Stimulated activated CD4-positive, alpha-beta T cell treated with anti-CD3 and anti-CD28 coated beads, Interleukin-4, amount 100 ng/mL, for 4 hours (primary cell): Measurements from ENCODE around the gene CDKN2D.

Experiments
- DNase-seq, 2 experiments: peaks; one replicate each; pipeline ENCODE4 v3.0.0-alpha.2; 2020

Gene CDKN2D

DNA sequence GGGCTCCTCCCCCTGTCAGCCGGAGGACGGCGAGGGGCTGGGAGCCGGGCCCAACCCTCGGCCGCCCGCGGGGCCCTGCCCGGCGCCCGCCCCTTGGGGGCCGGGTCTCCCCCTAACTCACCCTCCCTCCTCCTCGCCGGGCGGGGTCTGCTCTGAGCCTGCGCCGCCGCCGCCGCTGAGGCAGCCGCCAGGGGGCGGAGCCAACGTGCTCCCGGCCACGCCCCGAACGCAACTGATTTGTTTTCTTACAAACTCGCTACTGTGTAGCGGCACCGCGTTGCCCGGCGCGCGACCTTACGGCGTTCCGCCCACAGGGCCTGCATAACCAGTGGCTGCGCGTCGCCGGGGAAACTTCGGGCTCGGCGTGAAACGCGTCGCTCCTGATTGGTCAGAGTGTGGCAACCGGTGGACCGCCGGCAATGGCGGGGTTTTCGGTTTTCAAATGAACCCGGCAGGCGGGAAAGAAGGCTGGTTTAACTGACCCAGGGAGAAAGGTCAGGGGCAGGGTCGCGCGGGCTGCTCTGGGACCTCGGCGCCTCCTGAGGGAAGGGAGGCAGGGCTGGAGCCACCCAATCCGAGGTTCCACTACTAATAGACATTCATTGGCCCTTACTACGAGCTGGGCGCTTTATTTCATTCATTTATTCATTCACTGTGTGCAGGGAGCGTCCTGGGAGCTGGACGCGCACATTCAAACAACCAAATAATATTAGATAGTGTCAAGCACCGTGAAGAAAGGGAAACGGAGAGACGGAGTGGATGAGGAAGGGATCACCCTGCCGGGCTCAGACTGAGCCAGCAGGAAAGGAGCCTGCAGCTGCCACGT, at the start of gene CDKN2D:
Gene CDKN2D, minus strand, starts transcription at position 154 of the 826 bp plus-strand sequence. CDS start 326 bp downstream, outside the sequence.
- peak; percentile 99 to 100 for DNase-seq

DNA sequence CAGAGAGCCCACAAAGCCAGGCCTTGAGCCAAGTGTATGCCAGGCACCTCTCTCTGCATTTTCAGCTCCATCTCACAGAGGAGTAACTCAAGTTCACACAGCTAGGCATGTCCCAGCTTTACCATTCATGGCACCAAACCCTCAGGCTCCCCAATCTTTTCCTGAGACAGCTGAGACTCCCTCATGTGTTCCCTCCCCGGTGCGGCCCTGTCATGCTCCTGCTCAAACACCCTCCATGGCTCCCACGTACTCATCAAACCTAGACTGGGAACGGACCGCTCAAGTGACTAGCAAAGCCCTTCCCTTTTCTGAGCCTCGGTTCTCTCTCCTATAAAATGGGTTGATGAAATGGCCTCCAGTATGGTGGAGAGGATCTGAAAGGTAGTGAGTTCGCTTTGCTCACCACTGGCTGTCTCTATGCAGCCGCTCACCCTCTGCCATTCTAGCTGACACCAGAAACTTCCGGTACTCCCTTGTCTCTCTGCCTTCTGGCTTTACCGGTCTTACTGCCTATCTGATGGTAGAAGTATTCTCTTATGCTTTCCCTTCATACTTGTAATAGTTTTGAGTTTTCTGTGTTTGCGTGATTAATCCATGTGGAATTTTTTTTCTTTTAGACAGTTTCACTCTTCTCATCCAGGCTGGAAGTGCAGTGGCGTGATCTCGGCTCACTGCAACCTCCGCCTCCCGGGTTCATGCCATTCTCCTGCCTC, 48.8 kb upstream of the CDKN2D start:
- DNase-seq: no peak

DNA sequence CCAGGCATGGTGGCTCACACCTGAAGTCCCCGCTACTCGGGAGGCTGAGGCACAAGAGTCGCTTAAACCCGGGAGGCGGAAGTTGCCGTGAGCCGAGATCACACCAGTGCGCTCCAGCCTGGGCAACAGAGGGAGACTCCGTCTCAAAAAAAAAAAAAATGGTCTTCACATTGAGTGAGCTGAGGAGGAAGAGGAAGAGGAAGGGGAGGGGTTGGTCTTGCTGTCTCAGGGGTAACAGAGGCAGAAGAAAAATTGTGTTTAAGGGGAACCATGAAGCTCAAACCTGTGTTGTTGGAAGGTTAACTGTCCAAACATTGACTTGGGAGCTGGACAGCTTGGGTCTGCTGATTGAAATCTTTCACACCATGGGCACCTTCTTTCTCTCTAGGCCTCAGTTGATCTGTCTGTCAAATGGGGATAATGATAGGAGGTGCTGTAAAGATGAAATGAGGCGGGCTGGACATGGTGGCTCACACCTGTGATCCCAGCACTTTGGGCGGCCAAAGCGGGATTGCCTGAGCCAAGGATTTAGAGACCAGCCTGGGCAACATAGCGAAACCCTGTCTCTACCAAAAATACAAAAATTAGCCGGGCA, 46.7 kb upstream of the CDKN2D start:
- DNase-seq: no peak

DNA sequence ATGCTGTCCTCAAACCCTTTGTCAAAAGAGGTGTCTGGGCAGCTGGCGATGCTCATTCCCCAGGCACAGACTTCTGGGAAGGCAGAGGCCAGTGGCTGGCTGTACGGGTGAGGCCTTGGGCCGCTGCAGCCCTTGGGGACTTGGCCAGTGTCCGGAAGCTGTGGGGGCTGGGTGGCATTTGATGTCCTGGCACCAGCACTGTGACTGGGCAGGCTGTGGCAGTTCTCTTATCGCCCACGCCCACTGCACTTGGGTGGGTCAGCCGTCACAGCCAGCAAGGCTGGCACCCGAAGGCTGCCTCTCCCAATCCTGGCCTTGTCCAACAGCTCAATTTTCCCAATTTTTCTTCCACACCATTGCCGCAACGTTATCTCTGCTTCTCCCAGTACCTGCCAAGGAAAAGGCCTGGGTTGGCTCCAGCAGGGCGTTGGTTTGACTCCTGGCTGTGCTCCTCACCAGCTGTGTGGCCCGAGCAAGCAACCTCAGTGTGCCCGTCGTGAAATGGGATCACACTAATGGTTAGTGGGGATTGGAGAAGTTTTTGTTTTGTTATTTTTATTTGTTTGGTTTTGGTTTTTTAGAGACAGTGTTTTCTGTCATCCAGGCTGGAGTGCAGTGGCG, 43.8 kb upstream of the CDKN2D start:
- no peak for DNase-seq

DNA sequence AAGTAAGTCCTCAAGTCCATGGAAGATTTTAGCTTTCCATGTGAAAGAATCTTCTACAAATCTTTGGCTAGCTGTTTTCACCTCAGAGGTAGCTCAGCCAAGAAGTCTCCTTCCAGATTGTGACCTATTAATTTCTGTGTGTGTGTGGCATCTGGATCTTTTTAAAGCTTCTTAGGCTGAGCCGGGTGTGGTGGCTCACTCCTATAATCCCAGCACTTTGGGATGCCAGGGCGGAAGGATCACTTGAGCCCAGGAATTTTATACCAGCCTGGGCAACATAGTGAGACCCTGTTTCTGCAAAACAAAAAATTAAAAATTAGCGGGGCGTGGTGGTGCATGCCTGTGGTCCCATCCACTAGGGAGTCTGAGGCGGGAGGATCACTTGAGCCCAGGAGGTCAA, 43.1 kb upstream of the CDKN2D start:
- DNase-seq: no peak

DNA sequence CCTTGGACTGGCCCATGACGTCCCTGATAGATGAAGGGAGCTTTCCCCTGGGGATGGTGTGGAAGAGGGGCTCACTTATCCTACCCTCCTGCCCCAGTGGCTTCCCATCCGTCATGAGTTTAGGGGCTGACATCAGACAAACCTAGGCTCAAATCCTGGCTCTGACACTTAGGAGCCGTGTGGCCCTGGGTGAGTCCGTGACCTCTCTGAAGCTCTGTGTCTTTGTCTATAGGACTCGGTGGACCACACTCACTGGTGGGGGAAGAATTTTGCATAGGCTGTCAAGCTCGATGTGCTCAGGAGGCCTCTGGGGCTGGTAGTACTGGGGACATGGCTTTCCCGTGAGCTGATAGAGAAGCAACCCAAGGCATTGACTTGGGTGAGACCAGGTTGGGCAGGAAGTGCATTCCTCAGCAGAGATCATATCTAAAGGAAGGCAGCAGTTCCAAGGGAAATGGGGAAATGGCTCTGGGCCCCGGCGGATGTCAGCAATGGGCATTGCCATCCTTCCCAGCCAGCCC, 35.7 kb upstream of the CDKN2D start:
- DNase-seq: peak in 1 of 2 experiments; percentile 2

DNA sequence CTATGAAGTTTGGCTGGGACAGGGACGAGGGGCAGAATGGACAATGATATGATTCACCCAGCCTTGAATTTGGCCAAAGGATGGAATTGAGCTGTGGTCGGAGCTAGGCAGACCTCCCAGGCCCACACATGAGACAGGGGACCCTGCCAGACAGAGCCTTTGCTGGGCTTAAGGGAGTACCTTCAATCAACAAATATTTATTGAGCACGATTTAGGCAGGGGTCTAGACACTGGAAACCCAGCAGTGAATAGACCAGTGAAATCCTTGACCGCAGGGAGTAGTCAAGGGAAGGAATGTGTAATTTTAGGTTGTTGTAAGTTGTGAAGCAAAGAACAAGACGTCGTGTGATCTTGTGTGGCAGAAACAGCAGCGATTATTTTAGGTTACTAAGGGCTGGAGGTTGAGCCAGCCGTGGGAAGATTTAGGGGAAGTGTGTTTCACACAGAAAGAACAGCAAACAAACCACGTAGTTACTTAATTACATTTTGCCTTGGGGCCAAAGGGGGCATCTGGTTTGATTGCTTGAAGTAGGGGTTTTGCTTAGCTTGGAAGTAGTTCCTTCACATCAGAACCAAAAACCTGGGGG, 35.2 kb upstream of the CDKN2D start:
- DNase-seq: peak in 1 of 2 experiments; percentile 27

DNA sequence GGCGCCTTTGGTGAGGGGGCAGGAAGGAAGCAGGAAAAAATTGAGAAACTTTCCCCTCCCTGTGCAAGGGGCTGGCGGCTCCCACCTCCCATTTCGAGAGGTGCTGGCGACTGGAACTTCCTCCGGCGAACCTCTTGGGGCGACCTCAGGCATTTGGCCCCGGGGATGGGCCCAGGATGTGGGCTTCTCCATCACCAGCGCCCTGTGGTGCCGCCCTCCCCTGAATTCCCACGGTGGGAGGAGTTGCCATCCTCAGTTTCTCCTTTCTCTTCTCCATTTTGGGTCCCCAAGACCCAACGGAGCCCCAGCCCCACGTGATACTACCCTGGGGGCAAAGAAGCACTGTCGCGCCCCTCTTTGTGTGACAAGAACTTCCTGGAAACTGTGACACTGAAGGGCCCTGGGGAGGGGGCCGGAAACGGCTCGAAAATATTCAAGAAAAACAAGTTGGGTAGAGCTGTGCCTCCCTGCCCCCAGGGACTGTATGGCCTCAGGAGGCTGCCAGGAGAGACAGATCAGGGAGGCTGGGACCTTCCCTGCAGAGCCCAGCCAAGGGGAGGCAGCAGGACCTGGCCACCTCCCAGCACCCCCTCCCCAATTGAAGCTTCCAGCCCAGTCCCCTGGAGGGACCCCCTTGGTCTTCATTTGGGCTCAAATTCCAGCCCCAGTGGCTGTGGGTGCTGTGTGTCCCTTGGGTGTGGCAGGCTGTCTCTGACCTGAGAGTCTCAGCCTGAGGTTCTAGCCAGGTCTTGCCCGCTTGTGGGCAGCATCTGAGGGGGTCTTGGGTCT, 34.5 kb upstream of the CDKN2D start:
- peak; percentile 59 to 83 for DNase-seq

DNA sequence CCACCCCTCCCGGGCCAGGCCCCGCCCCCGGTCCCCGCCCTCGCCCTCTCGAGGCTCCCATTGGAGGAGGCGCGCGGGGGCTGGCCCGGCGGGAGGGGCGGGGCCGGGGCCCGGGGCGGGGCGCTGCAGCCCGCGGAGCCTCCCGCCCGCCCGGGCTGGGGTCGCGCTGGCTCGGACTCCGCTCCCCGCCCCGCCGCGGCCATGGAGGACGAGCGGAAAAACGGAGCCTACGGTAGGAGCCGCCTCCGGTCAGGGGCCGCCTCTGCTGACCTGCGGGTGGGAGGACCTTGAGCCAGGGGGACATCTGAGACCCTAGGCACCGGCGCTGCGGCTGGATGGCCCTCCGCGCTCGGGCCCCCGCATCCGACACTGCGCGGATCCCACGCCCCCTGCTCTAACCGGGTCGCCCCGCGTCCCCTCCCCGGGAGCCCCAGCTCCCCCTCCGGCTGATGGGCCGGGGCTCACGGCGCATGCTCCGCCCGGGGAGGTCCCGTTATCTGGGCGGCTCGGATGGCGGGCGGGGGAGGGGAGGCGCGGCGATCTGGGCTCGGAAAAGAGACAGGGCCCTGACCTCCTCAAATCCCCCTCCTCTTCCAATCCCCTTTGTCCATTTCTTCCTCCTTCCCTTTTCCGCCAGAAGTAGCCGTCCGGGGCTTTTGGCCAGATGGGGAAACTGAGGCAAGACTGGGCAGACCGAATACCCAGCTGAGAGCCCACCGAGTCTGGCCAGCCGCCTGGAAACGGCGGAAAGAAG, 33.7 kb upstream of the CDKN2D start:
- peak; percentile 83 to 92 for DNase-seq

DNA sequence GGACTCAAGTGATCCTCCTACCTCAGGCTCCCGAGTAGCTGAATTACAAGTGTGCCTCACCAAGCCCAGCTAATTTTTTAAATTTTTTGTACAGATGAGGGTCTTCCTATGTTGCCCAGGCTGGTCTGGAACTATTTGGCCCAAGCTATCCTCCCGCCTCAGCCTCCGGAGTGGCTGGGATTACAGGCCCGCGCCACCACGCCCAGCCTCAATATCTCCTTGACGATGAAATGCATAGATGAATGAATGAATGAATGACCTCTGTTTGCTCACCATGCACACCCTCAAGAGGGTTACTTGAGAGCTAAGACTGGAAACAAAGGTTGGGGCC, 33.2 kb upstream of the CDKN2D start:
- no peak for DNase-seq

DNA sequence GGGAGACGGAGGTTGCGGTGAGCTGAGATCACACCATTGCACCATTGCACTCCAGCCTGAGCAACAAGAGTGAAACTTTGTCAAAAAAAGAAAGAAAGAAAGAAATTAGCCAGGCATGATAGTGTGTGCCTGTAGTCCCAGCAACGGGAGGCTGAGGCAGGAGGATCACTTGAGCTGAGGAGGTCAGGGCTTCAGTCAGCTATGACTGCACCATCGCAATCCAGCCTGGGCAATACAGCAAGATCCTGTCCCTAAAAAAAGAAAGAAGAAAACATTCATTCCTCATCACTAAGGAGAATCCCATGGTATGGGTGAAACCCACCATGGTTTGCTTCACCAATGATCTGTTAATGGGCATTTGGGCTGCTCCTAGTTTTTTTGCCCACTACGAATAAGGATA, 31.4 kb upstream of the CDKN2D start:
- DNase-seq: no peak

DNA sequence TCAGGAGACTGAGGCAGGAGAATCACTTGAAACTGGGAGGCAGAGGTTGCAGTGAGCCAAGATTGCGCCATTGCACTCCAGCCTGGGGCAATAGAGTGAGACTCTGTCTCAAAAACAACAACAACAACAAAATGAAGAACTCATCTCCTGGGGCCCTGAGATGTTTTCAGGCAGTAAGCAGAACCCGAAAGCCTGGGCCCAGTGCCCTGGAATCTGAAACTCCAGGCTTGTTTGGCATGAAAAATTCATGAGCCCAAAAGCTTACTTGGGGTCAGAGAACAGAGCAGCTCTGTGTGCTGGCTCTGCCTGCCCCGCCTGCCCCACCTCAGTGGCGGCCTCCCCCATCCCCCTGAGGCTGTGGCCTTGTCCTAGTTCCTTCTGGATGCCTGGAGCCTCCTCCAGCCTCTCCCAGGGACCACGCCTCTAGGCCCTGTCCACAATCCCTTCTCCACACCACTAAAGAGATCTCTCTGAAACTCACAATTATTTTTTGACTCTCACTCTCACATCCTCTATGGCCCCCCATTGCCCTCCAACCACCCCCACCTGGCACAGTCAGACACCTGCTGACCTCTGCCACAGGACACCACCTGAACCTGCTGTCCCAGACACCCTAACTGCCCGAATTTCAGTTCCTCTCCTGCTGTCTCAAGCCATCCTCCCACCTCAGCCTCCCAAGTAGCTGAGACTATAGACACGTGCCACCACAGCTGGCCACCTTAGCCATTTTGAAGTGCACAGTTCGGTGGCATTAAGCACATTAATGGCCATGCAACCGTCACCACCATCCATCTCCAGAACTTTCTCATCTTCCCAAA, 25.2 kb upstream of the CDKN2D start:
- DNase-seq: no peak

DNA sequence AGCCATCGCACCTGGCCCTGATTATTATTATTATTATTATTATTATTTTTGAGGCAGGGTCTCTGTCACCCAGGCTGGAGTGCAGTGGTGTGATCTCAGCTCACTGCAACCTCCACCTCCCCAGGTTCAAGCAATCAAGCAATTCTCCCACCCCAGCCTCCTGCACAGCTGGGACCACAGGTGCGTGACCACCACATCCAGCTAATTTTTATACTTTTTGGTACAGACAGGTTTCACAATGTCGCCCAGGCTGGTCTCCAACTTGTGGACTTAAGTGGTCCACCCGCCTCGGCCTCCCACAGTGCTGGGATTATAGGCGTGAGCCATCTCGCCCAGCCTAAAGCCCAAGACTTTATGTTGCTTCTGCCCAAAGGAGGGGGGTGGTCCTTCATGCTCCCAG, 24.4 kb upstream of the CDKN2D start:
- DNase-seq: no peak

DNA sequence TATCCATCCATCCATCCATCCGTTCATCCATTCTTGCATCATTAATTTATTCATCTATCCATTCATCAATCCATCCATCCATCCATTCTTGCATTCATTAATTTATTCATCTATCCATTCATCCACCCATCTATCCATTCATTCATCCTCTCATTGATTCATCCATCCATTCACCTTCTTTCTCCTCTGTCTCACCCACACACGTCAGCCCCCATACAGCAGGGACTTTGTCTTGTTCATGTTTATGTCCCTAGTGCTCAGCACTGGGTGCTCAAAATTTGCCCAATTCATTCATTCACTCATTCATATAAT, 19.0 kb upstream of the CDKN2D start:
- no peak for DNase-seq

DNA sequence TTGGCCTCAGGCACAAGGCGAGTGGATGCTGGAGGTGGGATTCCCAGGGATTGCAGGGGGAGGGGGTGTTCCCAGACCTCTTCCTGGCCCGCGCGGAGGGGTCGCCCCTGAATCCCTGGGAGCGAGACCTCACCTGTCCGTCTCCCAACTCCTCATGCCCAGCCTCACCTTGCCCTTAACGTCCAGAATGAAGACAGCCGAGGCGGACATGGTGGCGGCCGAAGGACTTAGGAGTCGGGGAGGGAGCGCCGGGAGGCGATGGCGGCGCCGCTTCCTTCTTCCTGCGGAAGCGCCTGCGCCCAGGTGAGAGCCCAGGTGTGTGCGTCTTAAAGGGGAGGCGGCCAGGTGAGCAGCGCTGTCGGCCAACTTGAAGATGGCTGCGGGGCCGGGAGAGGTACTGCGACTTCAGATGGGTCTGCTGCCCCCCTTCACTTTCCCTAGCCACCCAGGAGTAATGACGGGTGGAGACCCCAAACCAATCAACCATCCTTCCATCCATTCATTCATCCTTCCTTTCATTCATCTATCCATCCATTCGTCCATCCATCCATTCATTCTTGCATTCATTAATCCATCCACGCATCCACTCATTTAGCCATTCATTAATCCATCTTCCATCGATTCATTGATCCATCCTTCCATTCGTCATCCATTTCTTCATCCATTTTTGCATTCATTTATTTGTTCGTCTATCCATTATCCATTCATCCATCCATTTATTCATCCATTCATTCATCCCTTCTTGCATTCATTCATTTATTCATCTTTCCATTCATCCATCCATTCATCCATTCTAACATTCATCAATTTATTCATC, 18.5 kb upstream of the CDKN2D start, which contains the start of gene AP1M2:
Gene AP1M2, minus strand, starts transcription at position 291 of the 817 bp plus-strand sequence. Its CDS starts 81 bp downstream, at position 210.
- DNase-seq: no peak

DNA sequence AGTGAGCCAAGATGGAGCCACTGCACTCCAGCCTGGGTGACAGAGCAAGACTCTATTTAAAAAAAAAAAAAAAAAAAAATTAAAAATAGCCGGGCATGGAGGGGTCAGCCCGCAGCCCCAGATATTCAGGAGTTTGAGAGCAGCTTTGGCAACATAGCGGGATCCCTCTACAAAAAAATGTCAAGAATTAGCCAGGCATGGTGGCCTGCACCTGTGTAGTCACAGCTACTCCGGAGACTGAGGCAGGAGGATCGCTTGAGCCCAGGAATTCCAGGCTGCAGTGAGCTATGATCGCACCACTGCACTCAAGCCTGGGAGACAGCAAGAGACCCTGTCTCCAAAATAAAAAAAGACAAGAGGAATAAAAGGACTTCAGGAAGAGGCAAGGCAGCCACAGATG, 17.6 kb upstream of the CDKN2D start:
- DNase-seq: no peak

DNA sequence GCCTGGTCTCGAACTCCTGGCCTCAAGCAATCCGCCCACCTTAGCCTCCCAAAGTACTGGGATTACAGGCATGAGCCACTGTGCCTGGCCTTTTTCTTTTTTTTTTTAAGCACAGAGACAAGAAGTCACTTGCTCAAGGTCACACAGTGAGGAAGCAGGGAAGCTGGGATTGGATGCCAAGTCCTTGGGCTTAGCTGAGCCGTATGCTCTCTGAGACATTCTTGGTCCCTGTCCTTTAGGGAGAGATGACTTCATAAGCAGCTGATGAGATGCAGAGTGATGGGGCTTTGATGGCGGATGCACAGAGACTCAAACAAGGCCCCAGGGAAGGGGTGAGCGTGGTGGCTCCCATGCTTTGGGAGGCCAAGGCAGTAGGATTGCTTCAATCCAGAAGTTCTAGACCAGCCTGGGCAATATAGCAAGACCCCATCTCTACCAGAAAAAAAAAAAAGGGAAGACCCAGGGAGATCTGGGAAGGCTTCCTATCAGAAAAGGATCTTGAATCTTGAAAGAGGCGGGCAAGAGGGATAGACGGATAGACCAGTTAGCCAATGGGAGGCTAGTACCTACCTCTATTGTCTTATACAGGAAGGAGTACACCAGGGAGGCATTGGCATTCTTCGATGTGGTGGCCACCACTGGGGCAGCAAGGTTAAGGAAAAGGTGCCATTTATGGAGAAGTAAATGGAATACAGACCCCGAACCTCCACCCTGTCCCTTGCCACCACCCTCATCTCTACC, 14.4 kb upstream of the CDKN2D start:
- DNase-seq: no peak

DNA sequence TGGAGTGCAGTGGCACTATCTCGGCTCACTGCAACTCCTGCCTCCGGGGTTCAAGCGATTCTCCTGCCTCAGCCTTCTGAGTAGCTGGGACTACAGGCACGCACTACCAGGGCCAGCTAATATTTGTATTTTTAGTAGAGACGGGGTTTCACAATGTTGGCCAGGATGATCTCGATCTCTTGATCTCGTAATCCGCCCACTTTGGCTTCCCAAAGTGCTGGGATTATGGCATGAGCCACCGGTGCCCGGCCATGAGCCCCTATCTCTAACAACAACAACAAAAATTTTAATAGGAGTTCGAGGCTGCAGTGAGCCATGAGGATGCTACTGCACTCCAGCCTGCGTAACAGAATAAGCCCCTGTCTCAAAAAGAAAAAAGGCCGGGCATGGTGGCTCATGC, 13.3 kb upstream of the CDKN2D start:
- no peak for DNase-seq
